Small intestine (tissue), 7 donors: ENCODE measurements around the gene KCNC4. TPM values are rescaled to one million over a fixed set of nuclear protein-coding genes. Genes with fewer than 3 reads are reported as not detected.

Experiments
- DNase-seq, 2 donors: peaks; one replicate each; pipeline versions ENCODE4 v3.0.0 to v3.0.0-alpha.2; 2013
- FAIRE-seq: peaks from 2 replicates; lab custom pipeline; 2012; peaks lifted over from hg19 to GRCh38; lab: Jason Lieb, UNC
- H3K27ac ChIP-seq, 3 donors: one replicate each; pipeline ENCODE4 v1.5.1; 2013; ENCODE audit warnings: low read length in 2 of 3, mild to moderate bottlenecking in 2 of 3, control low read depth in 1 of 3, inconsistent platforms in 1 of 3, low read depth in 1 of 3, moderate library complexity in 1 of 3
- H3K27me3 ChIP-seq, 3 donors: one replicate each; pipeline ENCODE4 v1.6.1; 2013; ENCODE audit warnings: low read length in 3 of 3, inconsistent platforms in 1 of 3; ENCODE audit not compliant: control insufficient read depth in 3 of 3, insufficient read depth in 3 of 3
- H3K36me3 ChIP-seq, 3 donors: one replicate each; pipeline ENCODE4 v1.6.1; 2013; ENCODE audit warnings: low read length in 3 of 3, inconsistent platforms in 1 of 3, low read depth in 1 of 3, mild to moderate bottlenecking in 1 of 3, moderate library complexity in 1 of 3; ENCODE audit not compliant: control insufficient read depth in 3 of 3, insufficient read depth in 2 of 3
- H3K4me1 ChIP-seq, 3 donors: one replicate each; pipeline ENCODE4 v1.6.1; 2013; ENCODE audit warnings: low read length in 2 of 3, inconsistent platforms in 1 of 3, low read depth in 1 of 3, mild to moderate bottlenecking in 1 of 3, moderate library complexity in 1 of 3; ENCODE audit not compliant: control insufficient read depth in 3 of 3, insufficient read depth in 2 of 3
- H3K4me3 ChIP-seq, 3 donors: one replicate each; pipeline ENCODE4 v1.5.1; 2013; ENCODE audit warnings: low read length in 3 of 3, control low read depth in 1 of 3, inconsistent platforms in 1 of 3, low read depth in 1 of 3, mild to moderate bottlenecking in 1 of 3, moderate library complexity in 1 of 3
- H3K9me3 ChIP-seq, 2 donors: one replicate each; pipeline ENCODE4 v1.6.1; 2013; ENCODE audit warnings: low read depth in 1 of 2, low read length in 1 of 2; ENCODE audit not compliant: control insufficient read depth in 2 of 2, insufficient read depth in 1 of 2
- WGBS, 3 donors: extraction: QIAGEN DNeasy Blood & Tissue Kit; methylation state at CpG; one replicate each; pipeline ENCODE4 v1.1.7; 2013; 5-methylcytosine and 5-hydroxymethylcytosine counted together
- polyA plus RNA-seq, 4 donors: library from polyadenylated mRNA; stranded (reverse) in 3 of 4; unstranded in 1 of 4; fragments of 200-250 nt in 3 of 4; fragments of 120-200 nt in 1 of 4; gene quantifications; one replicate each; pipeline versions ENCODE4 v1.2.1 to v1.2.3, GENCODE V29; 2013
- donor health status: healthy with polysubstance abuse.
- donor health status: control.
- donor health status: control.
- donor health status: Bipolar disorder and iron deficiency.
- donor health status: healthy.

Gene KCNC4
- polyA plus RNA-seq, 4 donors, result under 0.01 to 3.7 (median 2.1) TPM

DNA sequence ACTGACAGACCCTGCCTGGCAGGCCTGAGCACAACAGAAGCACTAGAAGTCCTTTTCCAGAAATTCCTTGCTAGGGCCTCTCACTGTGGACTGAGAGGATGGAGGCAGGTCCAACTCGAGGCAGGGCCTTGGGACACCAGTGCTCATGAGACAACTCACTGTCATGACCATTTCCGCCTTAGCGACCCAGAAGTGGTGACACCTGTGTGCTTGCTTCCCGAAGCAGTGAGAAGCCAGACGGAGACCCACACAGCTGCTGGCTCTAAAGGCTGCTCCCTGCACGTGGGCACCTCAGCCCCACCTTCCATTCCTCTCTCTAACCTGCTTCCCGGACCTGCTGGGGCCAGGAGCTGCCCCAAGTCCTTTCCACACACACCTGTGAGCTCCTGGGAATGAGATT is 33.0 kb downstream of the KCNC4 start:
- no peaks in the 10 kb centered on the region for H3K9me3 ChIP-seq
- H3K27ac ChIP-seq, result peak overlapping the region in 1 of 3 donors; percentile 20
- H3K4me3 ChIP-seq, result no peak overlapping the region
- peaks cover 0 to 12% (median 0%) of the 10 kb centered on the region in 3 donors for H3K27me3 ChIP-seq
- FAIRE-seq (no peak), DNase-seq (no peak)
- no peaks in the 10 kb centered on the region for H3K36me3 ChIP-seq
- no peaks in the 10 kb centered on the region for H3K4me1 ChIP-seq
- WGBS, 3 donors, result 57 to 59% (median 57%) methylated on average over 7 of the region's 7 CpGs

DNA sequence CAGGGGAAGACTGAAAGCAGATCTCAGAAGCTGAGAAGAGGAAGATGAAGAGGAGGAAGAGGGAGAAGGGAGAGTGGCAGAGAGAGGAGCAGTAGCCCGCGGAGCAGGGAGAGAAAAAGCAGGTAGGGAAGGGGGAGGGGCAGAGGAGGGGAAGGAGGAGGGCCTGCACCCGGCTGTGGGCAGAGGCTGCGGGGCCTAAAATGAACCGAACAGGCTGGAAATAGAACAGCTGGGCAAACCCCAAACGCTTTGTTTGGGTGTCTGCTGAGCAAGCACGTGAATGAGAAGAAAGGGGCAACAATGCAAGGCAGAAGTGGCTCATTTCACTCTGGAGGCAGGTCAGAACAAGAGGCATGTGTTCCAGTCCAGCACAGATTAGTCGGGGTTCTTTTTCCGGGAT is 33.5 kb downstream of the KCNC4 start:
- H3K4me3 ChIP-seq, result no peak overlapping the region
- no peaks in the 10 kb centered on the region for H3K36me3 ChIP-seq
- H3K27me3 ChIP-seq, result peaks cover 0 to 12% (median 0%) of the 10 kb centered on the region in 3 donors
- 35 to 60% (median 58%) methylated on average over 9 of the region's 9 CpGs for WGBS, 3 donors
- no peaks in the 10 kb centered on the region for H3K4me1 ChIP-seq
- no peak for DNase-seq
- H3K27ac ChIP-seq, result peak overlapping the region in 1 of 3 donors; percentile 20
- H3K9me3 ChIP-seq, result no peaks in the 10 kb centered on the region
- FAIRE-seq, result no peak

GRCh38 chr1:110245876-110246620 is 35.9 kb downstream of the KCNC4 start:
- DNase-seq (no peak), FAIRE-seq (no peak)
- WGBS, 3 donors, result 69 to 75% (median 74%) methylated on average over 9 of the region's 9 CpGs
- Histone ChIP-seq H3K36me3 (no peaks in the 10 kb centered on the region), H3K27ac (no peak overlapping the region), H3K4me1 (no peaks in the 10 kb centered on the region), H3K4me3 (no peak overlapping the region), H3K27me3 (peaks cover 0 to 12% (median 0%) of the 10 kb centered on the region in 3 donors), H3K9me3 (no peaks in the 10 kb centered on the region)

GRCh38 chr1:110248746-110249145 is 38.6 kb downstream of the KCNC4 start:
- no peaks in the 10 kb centered on the region for H3K4me1 ChIP-seq
- H3K4me3 ChIP-seq, result no peak overlapping the region
- no peak for FAIRE-seq

DNA sequence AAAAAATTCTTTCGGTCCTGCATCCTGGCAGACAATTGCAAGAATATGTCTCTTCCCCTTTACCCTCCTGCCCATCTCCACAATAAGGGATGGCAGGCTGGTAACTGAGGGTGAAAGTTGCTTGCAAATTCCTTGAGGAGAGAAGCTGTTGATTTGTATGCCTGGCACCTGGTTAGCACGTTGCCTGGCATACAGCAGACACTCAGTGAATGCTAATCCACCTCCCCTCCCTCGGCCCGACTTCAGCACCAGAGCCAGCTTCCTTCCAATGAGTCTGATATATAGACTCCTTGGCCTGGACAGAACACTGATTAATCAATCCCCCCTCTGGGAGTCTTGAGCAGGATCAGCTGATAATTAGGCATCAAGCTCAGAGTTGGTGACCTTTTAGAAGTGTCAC is 39.1 kb downstream of the KCNC4 start:
- no peaks in the 10 kb centered on the region for H3K9me3 ChIP-seq
- no peaks in the 10 kb centered on the region for H3K4me1 ChIP-seq
- DNase-seq (no peak), FAIRE-seq (no peak)
- WGBS, 3 donors, result 72 to 82% (median 77%) methylated on average over 4 of the region's 4 CpGs
- no peaks in the 10 kb centered on the region for H3K36me3 ChIP-seq
- H3K27ac ChIP-seq, result no peak overlapping the region
- peaks cover 0 to 9% (median 0%) of the 10 kb centered on the region in 3 donors for H3K27me3 ChIP-seq
- H3K4me3 ChIP-seq, result no peak overlapping the region

More at GRCh38 chr1:110248746-110249145, 38.6 kb downstream of the KCNC4 start:
- Histone ChIP-seq H3K27ac (no peak overlapping the region), H3K9me3 (no peaks in the 10 kb centered on the region), H3K36me3 (no peaks in the 10 kb centered on the region), H3K27me3 (peaks cover 0 to 9% (median 0%) of the 10 kb centered on the region in 3 donors)
- WGBS, 3 donors, result 71 to 73% (median 71%) methylated on average over 4 of the region's 4 CpGs
- DNase-seq, result no peak

DNA sequence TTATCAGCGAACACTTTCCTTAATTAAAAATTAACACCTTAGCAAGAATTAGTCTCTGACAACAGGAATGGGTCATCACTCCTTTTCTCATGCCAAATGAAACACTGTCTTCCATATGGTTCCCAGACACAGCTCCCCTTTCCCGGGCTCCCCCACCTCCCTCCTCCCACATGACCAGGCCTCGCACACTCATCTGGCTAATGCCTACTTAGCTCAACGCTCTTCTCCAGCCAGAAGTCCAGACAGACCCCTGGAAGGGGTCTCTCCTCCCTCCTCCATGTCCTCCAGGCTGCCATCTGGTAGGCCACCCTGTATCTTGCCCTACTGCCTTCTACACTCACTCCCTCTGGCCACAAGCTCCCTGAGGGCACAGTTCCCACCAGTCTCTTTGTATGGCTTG is 39.9 kb downstream of the KCNC4 start:
- Histone ChIP-seq H3K4me3 (no peak overlapping the region), H3K36me3 (no peaks in the 10 kb centered on the region), H3K27me3 (peaks cover 0 to 9% (median 0%) of the 10 kb centered on the region in 3 donors), H3K9me3 (no peaks in the 10 kb centered on the region), H3K27ac (no peak overlapping the region), H3K4me1 (no peaks in the 10 kb centered on the region)
- 73 to 94% (median 87%) methylated on average over 4 of the region's 4 CpGs for WGBS, 3 donors
- FAIRE-seq (no peak), DNase-seq (no peak)

- Histone ChIP-seq H3K4me1 (no peaks in the 10 kb centered on the region), H3K4me3 (no peak overlapping the region), H3K36me3 (no peaks in the 10 kb centered on the region), H3K27me3 (peaks cover 0 to 9% (median 2%) of the 10 kb centered on the region in 3 donors), H3K9me3 (no peaks in the 10 kb centered on the region), H3K27ac (no peak overlapping the region)
- FAIRE-seq (no peak), DNase-seq (no peak)
- WGBS, 3 donors, result 65 to 98% (median 73%) methylated on average over 2 of the region's 2 CpGs
Measured at GRCh38 chr1:110250749-110251148, 40.6 kb downstream of the KCNC4 start.

GRCh38 chr1:110253213-110253612 is 43.1 kb downstream of the KCNC4 start:
- Histone ChIP-seq H3K9me3 (no peaks in the 10 kb centered on the region), H3K4me3 (no peak overlapping the region), H3K36me3 (no peaks in the 10 kb centered on the region), H3K4me1 (no peaks in the 10 kb centered on the region), H3K27me3 (peaks cover 0 to 4% (median 2%) of the 10 kb centered on the region in 3 donors), H3K27ac (no peak overlapping the region)
- DNase-seq (no peak), FAIRE-seq (no peak)
- WGBS, 3 donors, result 87 to 95% (median 89%) methylated on average over 1 of the region's 1 CpG
